PC-3 (cell line): Measurements from ENCODE around the gene VAX1.

Experiments used
- CTCF ChIP-seq: fragments of 300-600 bp; sonication (generic); conservative IDR thresholded peaks from 2 replicates; pipeline ENCODE4 v1.5.1; 2017; ENCODE audit warnings: antibody characterized with exemption, low read depth, mild to moderate bottlenecking, low read length
- EZH2 ChIP-seq: fragments of 300-600 bp; sonication (generic); IDR thresholded peaks from one replicate; pipeline ENCODE4 v1.6.1; 2017; ENCODE audit warnings: antibody characterized with exemption, mild to moderate bottlenecking, low read length; ENCODE audit not compliant: unreplicated experiment
- EZH2phosphoT487 ChIP-seq: fragments of 300-600 bp; sonication (generic); IDR thresholded peaks from 2 replicates; pipeline ENCODE4 v1.6.1; 2018; ENCODE audit warnings: mild to moderate bottlenecking, antibody characterized with exemption, low read length, borderline replicate concordance

DNA sequence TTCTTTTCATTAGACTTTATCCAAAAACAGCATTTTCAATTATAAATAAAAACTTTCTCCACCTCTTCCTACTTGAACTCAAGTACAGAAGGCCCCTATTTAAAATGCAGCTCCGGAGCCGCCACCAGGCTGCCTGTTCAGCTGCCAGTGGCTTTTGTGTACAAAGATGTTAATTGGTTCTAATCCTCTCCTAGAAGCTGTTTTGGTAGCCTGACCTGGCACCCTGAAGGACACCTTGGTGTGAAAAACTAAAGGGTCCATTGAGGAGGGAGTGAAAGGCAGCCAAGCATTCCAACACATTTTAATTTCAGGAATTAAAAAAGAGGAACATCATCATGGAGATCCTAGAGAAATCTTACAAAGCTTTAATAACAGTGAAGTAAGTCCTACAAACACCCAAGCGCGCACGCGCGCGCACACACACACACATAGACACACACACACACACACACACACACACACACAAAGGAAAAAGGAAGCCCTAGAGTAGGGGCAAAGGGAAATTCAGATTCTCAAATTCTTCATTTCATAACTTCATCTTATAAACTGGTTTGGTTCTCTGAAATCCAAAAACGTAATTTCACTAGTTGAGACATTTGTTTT lies 41.4 kb downstream of the VAX1 start:
- TF ChIP-seq EZH2: no peak
- TF ChIP-seq CTCF: no peak
- TF ChIP-seq EZH2phosphoT487: no peak
